Measurements from ENCODE around the gene SLC32A1. TPM values are rescaled to one million over a fixed set of nuclear protein-coding genes. Genes with fewer than 3 reads are reported as not detected.
A peak's percentile ranks its signal among the peaks of the same experiment; 100 is the strongest.

Gene SLC32A1
- polyA plus RNA-seq, 3 donors from 2014 or later, result not detected

DNA sequence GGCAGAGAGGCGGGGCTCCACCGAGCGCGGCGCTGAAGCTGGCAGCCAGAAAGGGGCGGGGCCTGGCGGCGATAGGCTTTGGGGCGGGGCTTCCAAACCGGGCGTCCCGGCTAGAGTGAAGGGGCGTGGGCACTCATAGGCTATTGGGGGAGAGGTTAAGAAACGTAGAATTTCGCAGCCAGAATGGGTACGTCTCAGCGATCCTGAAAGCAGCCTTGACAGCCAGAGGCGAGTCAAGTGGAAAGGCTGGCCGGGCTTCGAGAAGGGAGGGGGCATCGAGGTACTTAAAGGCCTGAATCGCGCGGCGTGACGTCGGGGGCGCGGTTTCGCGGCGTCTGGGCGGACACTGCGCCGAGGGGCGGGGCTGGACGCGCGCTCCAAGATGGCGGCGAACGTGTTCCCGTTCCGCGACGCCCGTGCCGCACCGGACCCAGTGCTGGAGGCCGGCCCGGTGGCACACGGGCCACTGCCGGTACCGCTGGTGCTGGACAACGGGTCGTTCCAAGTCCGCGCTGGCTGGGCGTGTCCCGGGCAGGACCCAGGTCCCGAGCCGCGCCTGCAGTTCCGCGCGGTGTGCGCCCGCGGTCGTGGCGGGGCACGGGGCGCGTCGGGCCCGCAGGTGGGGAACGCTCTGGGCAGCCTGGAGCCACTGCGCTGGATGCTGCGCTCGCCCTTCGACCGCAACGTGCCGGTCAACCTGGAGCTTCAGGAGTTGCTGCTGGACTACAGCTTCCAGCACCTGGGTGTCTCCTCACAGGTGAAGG lies 24.0 kb downstream of the SLC32A1 start, which contains the start of gene ACTR5:
Gene ACTR5 (plus strand): TSS at position 364 of the 764 bp plus-strand sequence. CDS start 19 bp downstream, at position 383.
- H3K27ac Mint-ChIP-seq, result peak within 1 kb of the TSS; percentile 97 to 100 (median 100)
- peaks cover 27 to 33% of the 10 kb centered on the region in 2 donors for H3K4me1 Mint-ChIP-seq
- H3K4me3 Mint-ChIP-seq, result peak within 1 kb of the TSS; percentile 95 to 99 (median 98)
- H3K9me3 Mint-ChIP-seq, result no peaks in the 10 kb centered on the region
- H3K27me3 Mint-ChIP-seq (ENCODE audit: low read depth in 3 of 3), result peaks cover 3 to 10% (median 10%) of the 10 kb centered on the region in 3 donors
- H3K36me3 Mint-ChIP-seq, result peaks cover 8 to 14% (median 11%) of the 10 kb centered on the region in 3 donors
- peak; percentile 98 to 99 (median 98) for DNase-seq

DNA sequence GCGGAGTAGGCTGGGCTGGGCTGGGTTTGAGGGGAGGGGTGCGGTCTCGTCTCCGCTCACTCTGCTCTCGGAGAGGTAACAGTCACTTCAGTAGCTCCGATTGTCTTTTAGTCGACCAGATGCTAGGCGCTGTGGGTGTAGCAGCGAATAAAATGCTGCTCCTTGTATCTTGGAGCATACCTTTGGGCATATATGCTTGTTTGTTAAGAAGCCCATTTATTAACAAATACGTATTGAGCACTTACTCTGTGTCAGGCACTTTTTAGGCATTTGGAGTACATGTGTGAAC lies 24.5 kb downstream of the SLC32A1 start:
- peaks cover 27 to 33% of the 10 kb centered on the region in 2 donors for H3K4me1 Mint-ChIP-seq
- H3K36me3 Mint-ChIP-seq, result peaks cover 8 to 17% (median 12%) of the 10 kb centered on the region in 3 donors
- peaks cover 3 to 10% (median 7%) of the 10 kb centered on the region in 3 donors for H3K27me3 Mint-ChIP-seq (ENCODE audit: low read depth in 3 of 3)
- H3K9me3 Mint-ChIP-seq, result no peaks in the 10 kb centered on the region
- DNase-seq, result no peak
- peak overlapping the region; percentile 90 to 96 (median 94) for H3K4me3 Mint-ChIP-seq
- peak overlapping the region; percentile 44 to 97 (median 94) for H3K27ac Mint-ChIP-seq

DNA sequence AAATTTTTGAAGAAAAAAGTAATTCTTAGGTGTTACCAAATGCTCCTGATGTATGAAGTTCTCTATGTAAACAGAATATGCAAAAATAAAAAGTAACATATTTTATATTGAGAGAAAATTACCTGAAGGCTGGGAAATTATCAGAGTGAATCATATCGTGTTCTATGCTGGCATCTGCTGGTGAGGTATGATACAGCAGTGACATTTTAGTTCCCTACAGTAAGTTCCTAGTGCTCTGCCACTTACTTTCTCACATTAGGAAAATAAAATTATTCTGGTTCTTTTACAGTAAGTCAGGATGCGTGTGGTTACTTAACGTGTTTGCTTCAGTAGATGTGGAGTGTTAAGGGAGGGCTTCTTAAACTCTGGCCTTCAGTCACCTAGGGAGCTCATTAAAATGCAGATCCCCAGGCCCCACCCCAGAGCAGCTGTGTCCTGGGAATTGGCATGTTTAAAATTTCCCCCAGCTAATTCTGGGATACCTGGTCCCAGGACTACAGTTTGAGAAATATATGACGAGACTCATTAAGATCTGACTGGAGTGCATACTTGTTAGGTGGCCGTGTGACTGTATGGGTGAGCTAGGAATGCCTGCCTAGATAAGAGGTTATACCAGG lies 27.2 kb downstream of the SLC32A1 start:
- Mint-ChIP-seq H3K27ac (peak overlapping the region in 2 of 6 donors; percentile 26 to 39), H3K27me3 (ENCODE audit: low read depth in 3 of 3) (peaks cover 3 to 7% (median 6%) of the 10 kb centered on the region in 3 donors)

DNA sequence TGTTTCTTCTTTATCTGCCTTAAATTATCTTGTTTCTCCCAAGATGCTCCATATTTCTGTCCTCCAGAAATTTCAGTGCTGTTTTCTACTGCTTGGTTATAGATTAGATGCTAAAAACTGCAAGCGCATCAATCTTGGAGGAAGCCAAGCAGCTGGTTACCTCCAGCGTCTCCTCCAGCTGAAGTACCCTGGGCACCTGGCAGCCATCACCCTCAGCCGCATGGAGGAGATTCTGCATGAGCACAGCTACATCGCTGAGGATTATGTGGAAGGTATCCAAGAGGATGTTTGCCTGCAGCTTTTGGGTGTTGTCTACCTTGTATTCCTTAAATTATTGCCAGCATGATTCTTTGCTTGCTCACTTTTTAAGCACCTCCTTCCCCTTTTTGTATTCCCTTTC lies 27.7 kb downstream of the SLC32A1 start:
- Mint-ChIP-seq H3K27ac (no peak overlapping the region), H3K4me1 (peaks cover 27 to 33% of the 10 kb centered on the region in 2 donors), H3K27me3 (ENCODE audit: low read depth in 3 of 3) (peaks cover 3 to 7% (median 6%) of the 10 kb centered on the region in 3 donors), H3K9me3 (no peaks in the 10 kb centered on the region), H3K4me3 (no peak overlapping the region), H3K36me3 (peaks cover 24 to 37% (median 25%) of the 10 kb centered on the region in 3 donors)
- DNase-seq, result no peak

More for the DNA sequence above, 27.2 kb downstream of the SLC32A1 start:
- H3K9me3 Mint-ChIP-seq, result no peaks in the 10 kb centered on the region
- H3K4me3 Mint-ChIP-seq, result no peak overlapping the region
- H3K36me3 Mint-ChIP-seq, result peaks cover 23 to 36% (median 23%) of the 10 kb centered on the region in 3 donors
- peak in 2 of 3 donors; percentile 25 to 34 for DNase-seq
- H3K4me1 Mint-ChIP-seq, result peaks cover 27 to 33% of the 10 kb centered on the region in 2 donors

DNA sequence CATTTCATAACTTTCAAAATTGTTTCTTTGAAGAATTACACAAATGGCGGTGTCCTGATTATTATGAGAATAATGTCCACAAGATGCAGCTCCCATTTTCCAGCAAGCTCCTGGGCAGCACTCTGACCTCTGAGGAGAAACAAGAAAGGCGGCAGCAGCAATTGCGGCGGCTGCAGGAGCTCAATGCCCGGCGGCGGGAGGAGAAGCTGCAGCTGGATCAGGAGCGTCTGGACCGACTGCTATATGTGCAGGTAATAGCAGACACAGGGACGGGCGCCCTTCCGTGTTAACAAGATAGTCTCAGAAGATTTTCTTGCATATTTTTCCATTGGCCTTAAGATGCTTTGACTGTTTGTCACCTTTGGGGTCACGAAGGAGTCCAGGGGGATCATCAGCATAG lies 30.6 kb downstream of the SLC32A1 start:
- H3K27ac Mint-ChIP-seq, result no peak overlapping the region
- no peak for DNase-seq
- H3K4me3 Mint-ChIP-seq, result no peak overlapping the region
- H3K36me3 Mint-ChIP-seq, result peaks cover 30 to 52% (median 33%) of the 10 kb centered on the region in 3 donors
- no peaks in the 10 kb centered on the region for H3K9me3 Mint-ChIP-seq
- peaks cover 8 to 13% of the 10 kb centered on the region in 2 donors for H3K4me1 Mint-ChIP-seq
- H3K27me3 Mint-ChIP-seq (ENCODE audit: low read depth in 3 of 3), result no peaks in the 10 kb centered on the region

DNA sequence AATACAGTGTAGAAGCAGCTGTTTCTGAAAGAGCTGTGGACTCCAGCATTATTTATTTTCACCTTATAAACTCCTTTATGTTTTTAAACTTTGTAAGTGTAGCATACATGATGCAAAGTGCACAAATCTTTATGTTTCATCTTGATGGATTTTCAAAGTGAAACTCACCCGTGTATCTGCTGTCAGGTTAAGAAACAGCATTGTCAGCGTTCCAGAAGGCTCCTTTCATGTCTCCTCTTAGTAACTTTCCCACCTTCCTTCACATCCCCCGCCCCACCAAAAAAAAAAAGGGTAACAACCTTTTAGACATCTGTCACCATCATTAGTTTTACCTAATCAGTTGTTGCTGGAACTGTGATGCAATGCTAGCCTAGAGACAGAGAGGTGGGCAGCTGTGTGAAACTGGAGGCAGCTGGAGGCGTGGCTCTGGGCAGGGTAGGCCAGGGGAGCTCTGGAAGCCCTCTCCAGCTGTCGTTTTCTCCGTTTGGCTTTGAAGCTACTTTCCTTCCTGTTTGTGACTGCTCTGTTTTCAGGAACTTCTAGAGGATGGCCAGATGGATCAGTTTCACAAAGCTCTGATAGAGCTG lies 31.1 kb downstream of the SLC32A1 start:
- H3K9me3 Mint-ChIP-seq, result no peaks in the 10 kb centered on the region
- no peaks in the 10 kb centered on the region for H3K27me3 Mint-ChIP-seq (ENCODE audit: low read depth in 3 of 3)
- H3K4me3 Mint-ChIP-seq, result no peak overlapping the region
- H3K27ac Mint-ChIP-seq, result no peak overlapping the region
- H3K36me3 Mint-ChIP-seq, result peaks cover 32 to 57% (median 38%) of the 10 kb centered on the region in 3 donors
- DNase-seq, result no peak
- peaks cover 3 to 8% of the 10 kb centered on the region in 2 donors for H3K4me1 Mint-ChIP-seq

DNA sequence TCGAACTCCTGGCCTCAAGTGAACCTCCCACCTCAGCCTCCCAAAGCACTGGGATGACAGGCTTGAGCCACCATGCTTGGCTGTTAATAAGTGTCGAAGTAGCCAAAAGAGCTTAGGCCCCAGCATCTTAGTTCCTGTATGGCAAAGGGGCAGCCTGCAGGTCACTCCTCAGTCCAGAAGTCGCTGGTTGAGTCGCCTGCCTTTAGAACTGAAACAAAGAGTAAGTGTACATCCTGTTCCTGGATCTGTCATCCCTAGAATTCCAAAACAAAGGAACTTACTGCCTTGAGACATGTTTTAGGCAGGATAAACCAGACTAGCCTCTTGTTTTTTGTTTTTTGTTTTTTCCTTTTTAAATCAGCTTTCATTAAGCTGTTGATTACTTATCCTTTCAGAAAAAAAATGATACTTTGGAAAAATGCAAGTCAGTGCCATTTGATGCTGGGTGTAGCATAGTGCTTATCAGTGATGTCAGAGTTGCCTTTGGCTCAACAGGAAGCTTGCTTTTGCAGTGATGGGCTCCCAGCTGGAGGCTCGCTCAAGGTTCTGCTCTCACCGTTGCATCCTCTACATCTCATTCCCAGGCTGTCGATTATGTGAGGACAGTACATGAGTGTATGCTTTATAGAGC lies 33.0 kb downstream of the SLC32A1 start:
- Mint-ChIP-seq H3K9me3 (no peaks in the 10 kb centered on the region), H3K4me3 (no peak overlapping the region), H3K36me3 (peaks cover 39 to 71% (median 53%) of the 10 kb centered on the region in 3 donors), H3K27me3 (ENCODE audit: low read depth in 3 of 3) (peaks cover 0 to under 1% (median 0%) of the 10 kb centered on the region in 3 donors), H3K4me1 (peaks cover 0 to 2% of the 10 kb centered on the region in 2 donors), H3K27ac (peak overlapping the region in 1 of 6 donors; percentile 45)
- no peak for DNase-seq

DNA sequence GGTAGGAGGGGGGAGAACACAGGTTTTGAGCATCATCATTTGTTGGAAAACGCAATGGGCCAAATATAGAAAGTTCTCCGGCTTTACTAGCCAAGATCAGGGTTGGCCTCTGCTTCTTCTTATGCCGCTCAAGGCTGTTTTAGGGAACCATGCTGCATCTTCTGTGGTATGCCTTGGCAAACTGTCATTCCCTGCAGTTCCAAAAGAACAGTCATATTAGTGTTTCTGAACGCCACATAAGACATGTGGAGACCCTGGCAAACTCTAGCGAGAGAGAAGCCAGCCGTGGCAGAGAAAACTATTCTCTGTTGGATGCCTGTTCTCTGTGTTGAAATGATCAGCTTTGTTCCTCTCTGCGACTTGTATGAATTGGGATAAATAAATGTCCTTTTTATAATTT lies 34.8 kb downstream of the SLC32A1 start:
- Mint-ChIP-seq H3K9me3 (no peaks in the 10 kb centered on the region), H3K27me3 (ENCODE audit: low read depth in 3 of 3) (peaks cover 0 to 6% (median 0%) of the 10 kb centered on the region in 3 donors), H3K4me3 (no peak overlapping the region), H3K36me3 (peaks cover 42 to 73% (median 60%) of the 10 kb centered on the region in 3 donors), H3K4me1 (peaks cover 0 to 2% of the 10 kb centered on the region in 2 donors), H3K27ac (no peak overlapping the region)
- DNase-seq, result no peak

DNA sequence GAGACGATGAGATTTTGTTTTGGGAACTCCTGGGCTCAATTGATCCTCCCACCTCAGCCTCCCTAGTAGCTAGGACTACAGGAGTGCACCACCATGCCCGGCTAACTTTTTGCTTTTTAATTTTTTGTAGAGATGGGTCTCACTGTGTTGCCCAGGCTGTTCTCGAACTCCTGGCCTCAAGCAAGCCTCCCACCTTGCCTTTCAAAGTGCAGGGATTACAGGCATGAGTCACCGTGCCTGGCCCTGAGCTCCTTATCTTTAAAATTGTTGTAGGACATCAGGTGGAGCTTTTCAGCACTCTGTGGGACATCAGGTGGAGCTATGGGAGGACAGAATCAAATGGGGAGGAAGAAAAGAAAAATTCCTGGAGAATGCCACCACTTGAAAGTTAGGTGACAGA lies 36.7 kb downstream of the SLC32A1 start:
- DNase-seq, result no peak
- Mint-ChIP-seq H3K27ac (no peak overlapping the region), H3K4me1 (peaks cover 0 to 2% of the 10 kb centered on the region in 2 donors), H3K9me3 (no peaks in the 10 kb centered on the region), H3K4me3 (no peak overlapping the region), H3K36me3 (peaks cover 42 to 71% (median 54%) of the 10 kb centered on the region in 3 donors), H3K27me3 (ENCODE audit: low read depth in 3 of 3) (peaks cover 0 to 6% (median 0%) of the 10 kb centered on the region in 3 donors)

DNA sequence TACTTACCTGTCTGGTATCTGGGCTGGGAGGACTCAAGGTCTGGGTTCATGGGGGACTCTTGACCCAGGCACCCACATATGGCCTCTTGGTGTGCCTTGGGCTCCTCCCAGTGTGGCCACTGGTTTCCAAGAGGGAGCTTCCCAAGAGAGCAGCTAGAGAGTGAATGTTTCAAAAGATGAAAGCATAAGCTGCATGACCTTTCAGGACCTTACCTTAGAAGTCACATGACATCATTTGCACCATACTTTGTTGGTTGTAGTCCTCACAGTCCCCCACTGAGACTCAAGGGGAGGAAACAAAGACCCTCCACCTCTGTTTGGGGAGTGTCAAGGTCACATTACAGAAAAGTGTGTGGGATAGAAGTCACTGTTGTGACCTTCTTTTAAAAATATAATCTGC lies 37.9 kb downstream of the SLC32A1 start:
- H3K4me1 Mint-ChIP-seq, result peaks cover 0 to 2% of the 10 kb centered on the region in 2 donors
- peaks cover 44 to 71% (median 53%) of the 10 kb centered on the region in 3 donors for H3K36me3 Mint-ChIP-seq

DNA sequence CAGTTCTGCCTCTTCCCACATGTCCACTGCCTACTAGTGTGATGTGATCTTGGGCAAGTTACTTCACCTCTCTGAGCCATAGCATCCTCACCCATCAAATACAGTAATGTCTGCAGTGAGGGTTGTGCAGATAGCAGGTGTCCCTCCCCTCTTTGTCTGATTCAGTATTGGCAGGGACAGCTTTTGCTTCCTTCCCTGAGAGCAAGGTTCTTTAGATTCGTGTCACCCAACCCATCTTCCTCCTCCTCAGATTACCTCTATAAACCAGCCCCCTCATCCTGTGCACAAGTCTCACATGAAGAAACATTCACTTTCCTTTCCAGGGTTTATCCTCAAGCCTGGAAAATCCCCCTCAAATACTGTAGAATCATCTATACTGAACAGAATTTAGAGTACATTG lies 39.3 kb downstream of the SLC32A1 start:
- peak overlapping the region in 3 of 6 donors; percentile 5 to 22 (median 8) for H3K27ac Mint-ChIP-seq
- no peaks in the 10 kb centered on the region for H3K9me3 Mint-ChIP-seq
- peaks cover 43 to 76% (median 53%) of the 10 kb centered on the region in 3 donors for H3K36me3 Mint-ChIP-seq
- peaks cover 0 to 6% (median 0%) of the 10 kb centered on the region in 3 donors for H3K27me3 Mint-ChIP-seq (ENCODE audit: low read depth in 3 of 3)
- H3K4me1 Mint-ChIP-seq, result peaks cover 0 to 2% of the 10 kb centered on the region in 2 donors
- no peak for DNase-seq
- H3K4me3 Mint-ChIP-seq, result no peak overlapping the region

More for the DNA sequence above, 37.9 kb downstream of the SLC32A1 start:
- peaks cover 0 to 6% (median 0%) of the 10 kb centered on the region in 3 donors for H3K27me3 Mint-ChIP-seq (ENCODE audit: low read depth in 3 of 3)
- no peaks in the 10 kb centered on the region for H3K9me3 Mint-ChIP-seq
- no peak for DNase-seq
- no peak overlapping the region for H3K4me3 Mint-ChIP-seq
- no peak overlapping the region for H3K27ac Mint-ChIP-seq

DNA sequence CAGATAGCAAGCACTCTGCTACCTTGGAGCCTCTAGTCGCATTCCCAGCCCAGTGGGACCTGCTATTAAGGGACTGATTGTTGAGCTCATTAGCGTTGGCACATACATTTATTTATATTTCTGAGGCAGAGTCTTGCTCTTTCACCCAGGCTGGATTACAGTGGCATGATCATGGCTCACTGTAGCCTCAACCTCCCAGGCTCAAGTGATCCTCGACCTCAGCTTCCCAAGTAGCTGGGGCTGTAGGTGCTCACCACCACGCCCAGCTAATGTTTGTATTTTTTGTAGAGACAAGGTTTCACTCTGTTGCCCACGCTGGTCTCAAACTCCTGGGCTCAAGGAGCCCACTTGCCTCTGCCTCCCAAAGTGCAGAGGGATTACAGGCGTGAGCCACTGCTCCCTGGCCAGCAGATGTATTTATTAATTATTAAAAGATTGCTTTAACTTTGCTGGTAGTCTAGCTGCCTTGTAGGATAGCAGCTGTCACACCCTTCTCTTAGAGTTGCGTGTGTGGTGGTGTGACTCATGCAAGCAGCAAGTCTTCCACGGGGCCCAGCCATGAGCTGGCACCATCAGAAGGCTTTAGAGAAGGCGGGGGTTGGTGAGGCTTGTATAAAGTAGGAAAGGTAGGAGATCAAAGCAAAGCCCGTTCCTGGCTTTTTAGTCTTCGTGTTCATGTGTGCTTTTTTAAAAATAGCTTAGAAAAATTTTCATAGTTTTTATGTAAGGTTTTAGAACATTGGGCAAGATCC lies 40.5 kb downstream of the SLC32A1 start:
- Mint-ChIP-seq H3K36me3 (peaks cover 48 to 76% (median 49%) of the 10 kb centered on the region in 3 donors), H3K27me3 (ENCODE audit: low read depth in 3 of 3) (peaks cover 0 to 6% (median 0%) of the 10 kb centered on the region in 3 donors), H3K9me3 (no peaks in the 10 kb centered on the region), H3K4me3 (no peak overlapping the region), H3K27ac (peak overlapping the region in 1 of 6 donors; percentile 77), H3K4me1 (peaks cover 0 to 2% of the 10 kb centered on the region in 2 donors)
- DNase-seq, result peak in 1 of 3 donors; percentile 31

DNA sequence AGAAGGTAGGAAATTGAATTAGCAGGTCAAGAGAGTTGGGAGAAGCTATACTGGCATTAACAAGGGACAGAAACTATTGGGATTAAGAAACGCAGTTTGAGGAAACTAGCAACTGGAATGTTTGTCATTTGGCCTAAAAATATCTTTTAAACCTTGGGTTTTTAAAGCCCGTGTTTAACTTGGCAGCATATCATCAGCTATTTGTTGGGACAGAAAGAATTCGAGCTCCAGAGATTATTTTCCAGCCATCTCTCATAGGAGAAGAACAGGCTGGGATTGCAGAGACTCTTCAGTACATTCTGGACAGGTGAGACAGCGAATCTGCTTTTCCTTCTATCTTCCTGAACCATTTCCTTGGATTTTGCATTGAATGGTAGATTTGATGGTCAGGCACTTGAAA lies 41.8 kb downstream of the SLC32A1 start:
- no peak for DNase-seq
- H3K4me1 Mint-ChIP-seq, result peaks cover 0 to 2% of the 10 kb centered on the region in 2 donors
- peaks cover 36 to 63% (median 40%) of the 10 kb centered on the region in 3 donors for H3K36me3 Mint-ChIP-seq
- H3K27me3 Mint-ChIP-seq (ENCODE audit: low read depth in 3 of 3), result peaks cover 0 to 6% (median 0%) of the 10 kb centered on the region in 3 donors
- H3K9me3 Mint-ChIP-seq, result no peaks in the 10 kb centered on the region
- H3K27ac Mint-ChIP-seq, result peak overlapping the region in 1 of 6 donors; percentile 32
- no peak overlapping the region for H3K4me3 Mint-ChIP-seq
